GM18873 (cell line): ENCODE results near the gene COIL.
A peak's percentile ranks its signal among the peaks of the same experiment; 100 is the strongest.

Experiments
- ATAC-seq: cut with Tn5 transposase; IDR thresholded peaks from one replicate; pipeline ENCODE4 v1.9.1; 2021; ENCODE audit warnings: mild to moderate bottlenecking, moderate library complexity, moderate number of reproducible peaks; ENCODE audit not compliant: unreplicated experiment, low FRiP score

COIL gene

DNA sequence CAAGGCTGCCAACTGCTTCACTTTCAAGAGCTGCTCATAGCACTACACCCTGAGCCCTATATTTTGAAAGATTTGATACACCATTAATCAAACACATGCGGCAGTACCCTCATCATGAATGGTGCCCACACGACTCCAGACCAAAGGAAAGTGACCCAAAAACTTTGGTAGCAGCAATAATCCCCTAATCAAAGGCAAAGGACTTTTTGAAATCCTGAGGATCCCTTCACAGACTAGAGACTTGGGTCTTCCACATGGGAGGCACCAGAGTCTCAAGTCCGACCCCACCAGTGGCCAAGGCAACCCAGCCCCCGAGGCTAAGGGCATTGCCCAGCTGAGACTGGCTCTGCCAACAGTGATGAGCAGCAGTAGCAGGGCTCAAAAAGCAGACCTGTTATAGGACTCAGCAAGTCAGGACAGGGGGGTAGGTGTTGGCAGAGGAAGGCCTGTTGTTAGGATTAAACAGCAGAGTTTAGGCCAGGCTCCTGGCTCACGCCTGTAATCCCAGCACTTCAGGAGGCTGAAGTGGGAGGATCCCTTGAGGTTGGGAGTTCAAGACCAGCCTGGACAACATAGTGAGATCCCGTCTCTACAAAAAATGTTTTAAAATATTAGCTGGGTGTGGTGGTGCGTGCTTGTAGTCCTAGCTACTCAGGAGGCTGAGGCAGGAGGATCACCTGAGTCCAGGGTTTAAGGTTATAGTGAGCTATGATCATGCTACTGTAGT lies 50.2 kb downstream of the COIL start:
- no peak for ATAC-seq

DNA sequence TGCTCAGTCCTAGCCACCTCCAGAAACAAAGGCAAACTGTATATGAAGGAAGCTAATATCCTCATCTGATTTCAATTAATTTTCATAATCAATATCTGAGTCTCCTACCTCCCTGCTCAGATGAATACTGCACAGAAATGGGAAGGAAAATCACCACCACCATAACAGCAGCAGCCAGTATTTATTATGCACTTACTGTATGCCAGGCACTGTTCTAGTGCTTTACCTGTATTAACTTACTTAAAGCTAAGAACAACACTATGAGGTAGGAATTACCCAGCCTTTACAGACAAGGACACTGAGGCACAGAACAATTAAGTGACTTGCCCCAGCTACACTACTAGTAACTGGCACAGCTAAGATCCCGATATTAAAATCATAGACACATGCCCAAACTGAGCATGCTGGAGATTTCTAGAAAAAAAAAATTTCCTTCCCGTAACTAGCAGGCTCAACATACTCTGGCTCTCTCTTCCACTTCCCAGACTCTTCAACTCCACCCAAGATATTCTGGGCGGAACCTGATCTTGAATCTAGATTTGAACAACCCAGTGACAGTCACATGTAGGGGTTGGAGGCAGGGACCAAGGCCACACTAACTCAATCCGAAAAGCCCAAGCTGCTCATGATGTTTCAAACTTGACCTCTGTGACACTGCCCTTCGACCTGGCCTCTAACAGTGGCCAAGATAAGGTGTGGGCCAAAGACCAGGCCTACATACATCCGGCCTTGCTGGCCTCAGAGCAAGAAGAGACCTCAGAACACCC lies 50.9 kb downstream of the COIL start:
- no peak for ATAC-seq

DNA sequence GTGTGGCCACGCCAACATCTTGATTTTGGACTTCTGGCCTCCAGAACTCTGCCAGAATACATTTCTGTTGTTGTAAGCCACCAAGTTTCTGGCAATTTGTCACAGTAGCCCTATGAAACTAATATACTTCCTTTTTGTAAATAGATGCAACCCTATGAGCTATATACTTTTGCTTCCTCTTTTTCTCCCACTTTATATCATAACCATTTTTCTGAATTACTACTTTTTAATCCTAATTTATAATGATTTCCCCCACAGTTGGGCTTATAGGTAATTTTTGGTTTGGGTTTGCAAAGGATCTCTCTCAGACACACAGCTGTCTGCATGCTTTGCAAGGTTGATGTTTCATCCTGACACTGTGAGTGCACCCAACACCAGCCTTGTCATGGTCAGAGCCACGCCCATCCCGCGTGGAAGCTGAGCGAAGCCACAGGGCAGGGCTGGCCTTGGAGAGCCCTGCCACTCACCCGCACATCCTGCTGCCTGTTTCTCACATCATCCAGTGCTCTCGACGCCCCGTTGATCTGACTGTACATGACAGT lies 52.8 kb downstream of the COIL start:
- peak; percentile 84 for ATAC-seq

DNA sequence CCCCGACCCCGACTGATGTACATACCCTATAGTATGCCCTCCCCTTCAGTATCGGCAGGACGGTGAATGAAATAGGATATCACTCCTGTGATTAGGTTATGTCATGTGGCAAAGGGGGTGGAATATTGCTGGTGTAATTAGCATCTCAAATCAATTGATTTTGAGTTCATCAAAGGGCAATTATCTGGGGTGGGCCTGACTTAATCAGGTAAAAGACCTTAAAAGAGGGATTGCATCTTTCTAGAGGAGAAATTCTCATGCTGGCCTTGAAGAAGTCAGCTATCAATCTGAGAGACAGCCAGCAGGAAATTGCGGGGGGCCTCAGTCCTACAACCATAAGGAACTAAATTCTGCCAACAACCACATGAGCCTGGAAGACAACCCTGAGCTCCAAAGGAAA lies 57.3 kb downstream of the COIL start:
- ATAC-seq: no peak

DNA sequence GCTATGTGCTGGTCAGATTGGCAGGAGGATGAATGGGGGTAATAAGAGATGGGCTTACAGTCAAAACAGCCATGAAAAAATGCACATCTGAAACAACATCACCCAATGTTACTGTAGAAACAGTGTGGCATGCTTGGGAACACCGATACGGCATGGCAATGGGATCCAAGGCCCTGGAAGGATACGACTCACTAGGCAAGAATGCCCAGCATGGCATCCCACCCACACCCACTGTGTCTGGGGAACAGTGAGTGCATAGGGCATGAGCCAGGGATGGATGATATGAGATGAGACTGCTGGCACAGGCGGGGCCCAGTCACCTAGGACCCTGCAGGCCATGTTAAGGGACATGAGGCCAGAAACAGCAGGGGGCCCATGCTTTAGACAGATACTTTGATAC lies 58.5 kb downstream of the COIL start:
- no peak for ATAC-seq

DNA sequence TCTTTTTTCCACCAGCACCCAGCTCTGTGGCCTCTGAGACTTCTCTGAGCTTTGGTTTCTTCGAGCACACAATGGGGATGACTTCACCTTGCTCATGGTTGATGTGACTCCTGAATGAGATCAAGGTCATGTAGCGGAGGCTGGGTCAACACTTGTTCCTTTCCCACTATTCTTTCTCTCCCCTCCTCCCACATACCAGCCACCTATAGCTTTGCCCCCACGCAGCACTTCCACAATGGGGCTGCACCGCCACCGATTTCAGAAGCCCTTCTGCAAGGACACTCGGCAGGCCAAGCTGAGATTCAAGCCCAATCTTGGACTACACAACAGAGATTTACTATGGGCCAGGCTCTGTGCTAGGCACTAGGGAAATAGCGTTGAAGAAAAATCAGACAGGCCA lies 61.4 kb downstream of the COIL start:
- no peak for ATAC-seq

DNA sequence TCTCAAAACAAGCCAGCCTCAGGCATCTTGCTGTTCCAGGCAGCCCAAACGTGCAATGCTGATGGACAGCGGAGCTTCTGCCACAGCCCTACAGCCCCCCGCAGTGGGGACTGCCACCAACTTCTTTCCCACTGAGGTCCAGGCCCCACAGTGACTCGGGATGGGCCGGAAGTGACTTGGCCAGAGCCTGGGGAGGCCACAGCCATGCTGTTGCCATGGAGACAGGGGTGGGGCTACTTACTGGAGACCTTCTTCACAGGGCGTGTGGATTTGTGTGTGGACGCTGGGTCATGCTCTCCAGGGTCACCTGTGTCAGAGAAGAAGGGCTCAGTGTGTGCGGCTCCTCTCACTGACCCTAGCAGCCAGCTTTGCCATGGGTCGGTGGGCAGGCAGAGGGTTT lies 62.0 kb downstream of the COIL start:
- ATAC-seq: no peak

DNA sequence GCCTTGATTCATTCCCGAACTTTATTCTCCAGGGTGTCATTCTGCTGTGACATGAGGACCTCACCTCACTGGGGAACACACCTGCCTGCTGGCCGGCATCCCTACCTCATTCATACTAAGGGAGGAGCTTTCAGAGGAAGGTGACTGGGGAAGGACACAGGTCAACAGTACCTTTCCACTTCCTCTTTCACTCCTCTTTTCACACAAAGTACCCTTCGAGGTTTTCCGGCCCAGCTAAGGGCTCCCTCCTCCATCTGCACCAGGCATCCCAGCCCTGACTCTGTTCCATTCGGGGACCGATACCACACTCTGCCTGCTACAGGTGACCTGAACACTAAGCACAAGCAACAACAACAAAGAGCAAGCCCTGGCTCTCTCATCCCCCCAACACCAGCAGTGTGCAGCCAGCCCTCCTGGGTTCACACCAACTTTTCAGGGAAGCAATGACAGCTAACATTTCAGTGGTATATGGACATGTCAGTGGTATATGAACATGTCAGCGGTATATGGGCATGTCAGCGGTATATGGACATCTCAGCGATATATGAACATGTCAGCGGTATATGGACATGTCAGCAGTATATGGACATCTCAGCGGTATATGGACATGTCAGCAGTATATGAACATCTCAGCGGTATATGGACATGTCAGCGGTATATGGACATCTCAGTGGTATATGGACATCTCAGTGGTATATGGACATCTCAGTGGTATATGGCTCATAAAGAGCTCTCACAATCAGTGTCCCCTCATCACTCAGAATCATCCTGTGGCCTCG lies 63.0 kb downstream of the COIL start:
- ATAC-seq: no peak

DNA sequence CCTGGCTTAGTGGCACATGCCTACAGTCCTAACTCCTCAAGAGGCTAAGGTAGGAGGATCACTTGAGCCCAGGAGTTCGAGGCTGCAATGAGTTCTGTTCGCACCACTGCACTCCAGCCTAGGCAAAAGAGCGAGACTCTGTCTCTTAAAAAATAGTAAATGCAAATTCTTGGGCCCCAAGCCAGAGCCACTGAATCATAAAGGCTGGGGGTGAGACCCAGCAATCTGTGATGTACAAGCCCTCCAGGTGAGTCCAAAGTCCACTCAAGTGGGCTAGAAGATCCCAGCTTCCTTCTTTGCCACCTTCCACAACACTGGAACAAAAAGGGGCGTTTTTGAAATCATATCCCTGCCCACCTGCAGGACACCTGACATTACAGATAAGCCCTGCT lies 63.9 kb downstream of the COIL start:
- no peak for ATAC-seq

DNA sequence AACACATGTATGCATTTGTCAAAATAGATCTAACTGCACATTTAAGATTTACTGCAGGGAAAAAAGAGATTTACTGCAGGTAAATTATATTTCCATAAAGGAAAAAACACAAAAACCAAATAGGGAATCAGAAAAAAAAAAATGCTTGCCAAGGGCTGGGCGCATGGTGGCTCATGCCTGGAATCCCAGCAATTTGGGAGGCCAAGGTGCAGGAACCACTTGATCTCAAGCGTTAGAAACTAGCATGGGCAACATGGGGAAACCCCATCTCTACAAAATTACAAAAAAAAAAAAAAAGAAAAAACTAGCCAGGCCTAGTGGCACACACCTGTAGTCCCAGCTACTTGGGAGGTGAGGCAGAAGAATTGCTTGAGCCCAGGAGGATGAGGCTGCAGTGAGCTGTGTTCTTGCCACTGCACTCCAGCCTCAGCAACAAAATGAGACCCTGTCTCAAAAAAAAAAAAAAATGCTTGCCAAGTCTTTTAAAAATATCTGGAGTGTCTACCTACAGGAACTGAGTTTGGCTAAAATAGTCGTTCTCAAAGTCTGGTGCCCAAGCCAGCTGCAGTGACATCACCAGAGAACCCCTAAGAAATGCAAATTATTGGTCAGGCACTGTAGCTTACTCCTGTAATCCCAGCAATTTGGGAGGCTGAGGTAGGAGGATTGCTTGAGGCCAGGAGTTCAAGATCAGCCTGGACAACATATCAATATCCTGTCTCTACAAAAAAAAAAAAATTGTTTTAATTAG lies 64.5 kb downstream of the COIL start:
- ATAC-seq: no peak

DNA sequence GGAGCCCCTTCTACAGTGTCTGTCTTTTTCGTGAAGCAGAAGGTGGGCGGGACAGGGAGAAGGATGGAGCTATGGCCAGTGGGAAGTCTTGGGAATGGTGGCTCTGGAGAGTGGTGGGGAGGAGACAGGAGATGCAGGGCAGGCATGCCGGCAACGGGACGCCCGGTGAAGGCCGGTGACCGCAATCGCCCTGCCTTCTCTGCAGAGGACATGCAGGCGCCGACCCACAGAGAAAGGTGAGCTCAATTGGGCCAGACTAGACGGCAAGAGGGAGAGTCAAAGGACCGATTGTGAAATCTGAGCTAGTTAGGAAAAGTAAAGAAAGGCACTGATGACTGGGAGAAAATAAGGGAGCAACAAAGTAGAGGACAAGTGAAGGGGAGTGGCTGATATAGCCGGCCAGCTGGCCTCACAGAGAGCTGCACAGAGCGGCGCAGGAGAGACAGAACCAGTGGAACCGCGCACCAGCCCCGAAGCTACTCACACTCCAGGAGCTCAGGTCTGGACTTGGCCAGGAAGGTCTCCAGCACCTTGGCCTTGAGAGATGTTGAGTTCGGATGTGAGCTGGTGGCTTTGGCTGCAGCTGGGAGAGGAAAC lies 65.9 kb downstream of the COIL start:
- ATAC-seq: no peak

DNA sequence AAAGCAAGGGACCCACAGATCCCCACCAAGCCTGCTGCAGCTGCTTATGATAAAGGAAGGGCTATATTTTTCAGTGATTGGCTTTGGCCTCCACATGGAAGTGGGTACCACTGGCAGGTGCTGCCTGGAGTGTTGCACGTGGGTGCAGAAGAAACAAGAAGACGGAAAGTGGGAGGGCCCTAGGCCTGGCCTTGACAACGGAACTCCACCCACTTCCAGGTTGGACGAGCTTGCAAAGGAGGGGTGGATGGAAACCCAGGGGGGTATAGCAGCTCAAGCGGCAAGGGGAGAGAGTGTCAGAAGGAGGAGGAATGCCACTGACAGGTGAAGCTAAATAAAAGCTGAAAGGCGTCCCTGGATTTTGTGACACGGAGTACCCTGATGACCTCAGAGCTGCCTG lies 67.3 kb downstream of the COIL start:
- ATAC-seq: no peak

DNA sequence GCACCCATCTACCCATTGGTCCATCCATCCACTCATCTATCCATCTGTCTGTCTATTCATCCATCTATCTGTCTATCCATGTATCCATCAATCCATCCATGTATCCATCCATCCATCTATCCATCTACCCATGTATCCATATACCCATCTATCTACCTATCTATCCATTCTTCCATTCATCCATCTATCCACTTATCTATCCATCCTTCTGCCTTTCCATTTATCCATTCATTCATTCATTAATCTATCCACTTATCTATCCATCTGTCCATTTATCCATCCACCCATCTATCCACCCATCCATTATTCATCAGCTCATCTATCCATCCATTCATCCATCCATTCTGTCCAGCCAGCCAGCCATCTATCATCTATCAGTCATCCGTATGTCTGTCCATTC lies 68.5 kb downstream of the COIL start:
- ATAC-seq: no peak

DNA sequence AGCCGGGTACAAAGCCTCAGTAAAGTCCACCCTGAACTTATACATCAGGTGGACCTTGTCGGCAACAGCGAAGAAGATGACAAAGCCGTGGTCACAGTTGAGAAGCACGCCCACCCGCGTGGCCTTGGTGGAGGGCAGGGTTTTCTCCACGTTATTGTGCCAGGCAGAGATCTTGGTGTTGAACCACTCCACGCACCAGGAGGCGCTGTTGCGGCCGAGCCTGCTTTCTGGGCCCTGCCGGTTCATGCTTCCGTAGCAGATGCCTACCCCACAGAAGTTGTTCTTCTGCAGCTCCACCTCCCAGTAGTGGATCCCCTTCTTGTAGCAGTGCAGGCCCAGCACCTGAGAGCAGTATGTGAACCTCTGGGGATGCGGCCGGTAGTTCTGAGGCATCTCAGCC lies 69.1 kb downstream of the COIL start:
- no peak for ATAC-seq

DNA sequence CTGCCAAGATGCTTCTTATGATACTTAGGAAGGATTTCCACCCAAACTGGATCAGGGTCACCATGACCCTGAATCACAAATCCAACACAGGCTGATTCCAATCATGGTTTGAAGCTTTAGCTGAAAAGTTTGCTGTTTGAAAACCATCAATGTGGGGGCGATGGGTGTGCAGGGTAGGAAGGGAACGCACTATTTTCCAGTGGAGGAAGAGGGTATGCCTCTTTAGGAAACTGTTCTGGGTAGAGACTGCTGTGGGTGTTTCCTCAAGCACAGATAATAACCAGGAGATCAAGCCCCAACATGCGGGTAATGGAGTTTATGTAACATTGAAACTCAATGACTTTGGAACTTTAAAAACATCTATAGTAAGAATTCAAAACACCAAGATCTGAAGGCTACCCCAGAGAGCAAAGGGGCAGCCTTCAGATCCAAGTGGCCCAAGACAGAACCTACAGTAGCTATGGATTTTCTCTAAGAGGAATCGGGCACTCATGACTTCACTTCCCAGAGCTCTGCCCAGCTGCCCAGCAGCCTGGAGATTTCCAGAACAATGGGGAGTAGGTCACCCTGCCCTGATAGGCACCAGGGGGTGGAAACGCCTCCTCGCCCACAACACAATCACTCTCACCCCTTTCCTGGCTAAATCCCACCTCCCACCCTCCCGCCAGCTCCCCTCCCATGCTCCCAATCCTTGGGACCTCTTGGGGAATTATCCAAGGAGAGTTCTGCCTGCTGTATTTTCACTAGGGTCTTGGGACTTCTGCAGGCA lies 69.8 kb downstream of the COIL start:
- ATAC-seq: no peak

DNA sequence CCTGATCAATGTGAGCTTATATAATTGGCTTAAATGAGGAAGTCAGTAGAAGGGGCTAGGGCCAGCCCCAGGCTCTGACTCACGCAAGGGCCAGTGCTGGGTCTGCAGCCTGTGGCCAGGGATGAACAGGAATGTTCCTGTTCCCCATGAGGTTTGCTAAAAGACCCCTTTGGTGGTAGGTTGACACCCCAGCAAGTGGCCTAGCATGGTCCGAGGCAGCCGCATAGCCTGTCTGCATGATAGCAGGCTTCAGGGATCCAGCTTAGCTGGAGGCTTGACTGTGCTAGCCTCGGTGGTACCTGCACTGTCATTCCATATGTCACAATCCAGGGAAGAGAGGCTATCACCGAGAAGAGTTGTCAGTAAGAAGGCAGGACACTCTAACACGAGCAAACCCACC lies 70.5 kb downstream of the COIL start:
- ATAC-seq: no peak
